Uterus (tissue), 2 donors: ENCODE results near the gene CHAD.

Source experiments
- CTCF ChIP-seq, 4 experiments: fragments of 200-600 bp in 2 of 4; fragments of 450-650 bp in 2 of 4; sonication (generic) in 2 of 4; IDR thresholded peaks; one replicate each; pipeline ENCODE4 v1.5.1; 2016 to 2019; ENCODE audit warnings: antibody characterized with exemption in 4 of 4, mild to moderate bottlenecking in 2 of 4, moderate library complexity in 1 of 4
- POLR2A ChIP-seq, 2 donors: fragments of 450-650 bp; IDR thresholded peaks; one replicate each; pipeline ENCODE4 v1.6.1; 2016; ENCODE audit warnings: antibody characterized with exemption in 2 of 2, mild to moderate bottlenecking in 1 of 2, moderate library complexity in 1 of 2

- TF ChIP-seq POLR2A (IDR thresholded peaks at IDR 0.05) (no peak), CTCF (IDR thresholded peaks at IDR 0.05) (no peak)
Measured at GRCh38 chr17:50492214-50492613, 23.5 kb upstream of the CHAD start.
